Left ventricle myocardium inferior (tissue), 1 donor: ENCODE results near the gene LCP1. TPM values are rescaled to one million over a fixed set of nuclear protein-coding genes. Genes with fewer than 3 reads are reported as not detected.

Experiments used
- DNase-seq: peaks from one replicate; pipeline ENCODE4 v3.0.0-alpha.2; 2020
- H3K27ac ChIP-seq: fragments of 200-600 bp; replicated peaks from 2 replicates; pipeline ENCODE4 v1.8.0; 2021
- H3K27me3 ChIP-seq: fragments of 200-600 bp; 2 replicates; pipeline ENCODE4 v1.8.0; 2021; ENCODE audit warnings: low read depth
- H3K36me3 ChIP-seq: fragments of 200-600 bp; 2 replicates; pipeline ENCODE4 v1.8.0; 2021
- H3K4me1 ChIP-seq: fragments of 200-600 bp; 2 replicates; pipeline ENCODE4 v1.8.0; 2021
- H3K4me3 ChIP-seq: fragments of 200-600 bp; 2 replicates; pipeline ENCODE4 v1.8.0; 2021; ENCODE audit warnings: mild to moderate bottlenecking, moderate library complexity
- H3K9me3 ChIP-seq: fragments of 200-600 bp; replicated peaks from 2 replicates; pipeline ENCODE4 v1.8.0; 2021
- intact Hi-C: fragments of 100-400 bp; cut with micrococcal nuclease; formaldehyde crosslinking; loops from one replicate; pipeline ENCODE4 v1.11.0; 2022
- total RNA-seq: library from RNA; stranded (reverse); fragmentation: NEBNext Ultra II Directional; extraction: Animal tissue kit (Norgen Biotek cat#: 25700); gene quantifications from one replicate; pipeline ENCODE4 v1.2.1, GENCODE V29; 2021
- TF ChIP-seq, protein P1 (sequence below): fragments of 200-600 bp; IDR thresholded peaks from 2 replicates; pipeline ENCODE4 v1.8.0; 2021; ENCODE audit warnings: antibody characterized with exemption, mild to moderate bottlenecking, borderline replicate concordance
- donor health status: DM: no; HTN: yes; CAD: no; lungs with severe emphysema.

The LCP1 gene
- total RNA-seq, 1 donor from 2014 or later = 14.1 TPM

DNA sequence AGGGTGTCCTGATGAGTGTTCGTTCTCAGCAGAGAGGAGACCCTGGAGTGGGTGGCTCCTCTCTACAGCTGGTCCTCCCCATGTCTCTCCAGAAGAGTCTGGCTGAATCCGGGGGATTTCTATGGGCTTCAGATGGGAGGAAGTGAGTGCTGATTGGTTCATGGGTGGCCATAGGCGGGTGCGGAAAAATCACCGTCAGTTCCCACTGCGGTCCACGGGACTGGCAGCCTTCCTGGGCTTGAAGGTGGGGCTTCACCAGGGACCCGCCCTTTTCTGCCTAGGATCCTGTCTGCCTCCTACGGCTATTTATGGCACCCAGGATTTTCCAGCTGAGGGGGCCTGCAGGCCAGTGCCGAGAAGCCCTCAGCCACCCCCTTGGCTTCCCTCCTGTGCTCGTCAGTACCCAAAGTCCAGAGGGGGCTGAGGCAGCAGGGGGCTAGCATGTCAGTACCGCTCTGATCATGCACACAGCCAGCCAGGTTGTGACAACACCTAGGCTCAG is 95.5 kb downstream of the LCP1 start:
- no peaks in the 10 kb centered on the region for H3K4me1 ChIP-seq
- no peaks in the 10 kb centered on the region for H3K36me3 ChIP-seq
- H3K27ac ChIP-seq = no peak overlapping the region
- H3K27me3 ChIP-seq = no peaks in the 10 kb centered on the region
- TF ChIP-seq, protein P1, sequence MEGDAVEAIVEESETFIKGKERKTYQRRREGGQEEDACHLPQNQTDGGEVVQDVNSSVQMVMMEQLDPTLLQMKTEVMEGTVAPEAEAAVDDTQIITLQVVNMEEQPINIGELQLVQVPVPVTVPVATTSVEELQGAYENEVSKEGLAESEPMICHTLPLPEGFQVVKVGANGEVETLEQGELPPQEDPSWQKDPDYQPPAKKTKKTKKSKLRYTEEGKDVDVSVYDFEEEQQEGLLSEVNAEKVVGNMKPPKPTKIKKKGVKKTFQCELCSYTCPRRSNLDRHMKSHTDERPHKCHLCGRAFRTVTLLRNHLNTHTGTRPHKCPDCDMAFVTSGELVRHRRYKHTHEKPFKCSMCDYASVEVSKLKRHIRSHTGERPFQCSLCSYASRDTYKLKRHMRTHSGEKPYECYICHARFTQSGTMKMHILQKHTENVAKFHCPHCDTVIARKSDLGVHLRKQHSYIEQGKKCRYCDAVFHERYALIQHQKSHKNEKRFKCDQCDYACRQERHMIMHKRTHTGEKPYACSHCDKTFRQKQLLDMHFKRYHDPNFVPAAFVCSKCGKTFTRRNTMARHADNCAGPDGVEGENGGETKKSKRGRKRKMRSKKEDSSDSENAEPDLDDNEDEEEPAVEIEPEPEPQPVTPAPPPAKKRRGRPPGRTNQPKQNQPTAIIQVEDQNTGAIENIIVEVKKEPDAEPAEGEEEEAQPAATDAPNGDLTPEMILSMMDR = no peak
- no peaks in the 10 kb centered on the region for H3K9me3 ChIP-seq
- intact Hi-C loops = no loop called here
- no peak overlapping the region for H3K4me3 ChIP-seq
- DNase-seq = no peak

DNA sequence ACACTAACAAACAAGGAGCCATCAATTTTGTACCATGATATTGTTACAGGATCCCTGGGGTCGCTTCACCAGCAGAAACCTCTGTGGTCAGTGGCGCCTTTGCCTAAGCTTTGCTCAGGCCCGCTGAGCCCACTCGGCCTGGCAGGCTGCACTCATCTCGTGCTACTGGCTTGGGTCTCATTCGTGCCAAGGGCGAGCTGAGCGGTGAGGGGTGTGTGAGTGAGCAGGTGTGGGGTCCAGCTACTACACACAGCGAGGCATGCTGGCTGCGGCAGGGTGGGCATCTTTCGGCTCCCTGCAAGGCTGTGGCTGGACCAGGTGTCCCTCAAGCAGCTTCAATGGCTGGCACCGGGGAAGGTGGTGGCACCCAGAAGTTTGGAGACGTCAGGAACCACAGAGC is 96.2 kb downstream of the LCP1 start:
- Histone ChIP-seq H3K4me1 (no peaks in the 10 kb centered on the region), H3K36me3 (no peaks in the 10 kb centered on the region), H3K27me3 (no peaks in the 10 kb centered on the region), H3K9me3 (no peaks in the 10 kb centered on the region), H3K4me3 (no peak overlapping the region), H3K27ac (no peak overlapping the region)
- intact Hi-C loops = no loop called here
- no peak for DNase-seq
- TF ChIP-seq, protein P1 = no peak

DNA sequence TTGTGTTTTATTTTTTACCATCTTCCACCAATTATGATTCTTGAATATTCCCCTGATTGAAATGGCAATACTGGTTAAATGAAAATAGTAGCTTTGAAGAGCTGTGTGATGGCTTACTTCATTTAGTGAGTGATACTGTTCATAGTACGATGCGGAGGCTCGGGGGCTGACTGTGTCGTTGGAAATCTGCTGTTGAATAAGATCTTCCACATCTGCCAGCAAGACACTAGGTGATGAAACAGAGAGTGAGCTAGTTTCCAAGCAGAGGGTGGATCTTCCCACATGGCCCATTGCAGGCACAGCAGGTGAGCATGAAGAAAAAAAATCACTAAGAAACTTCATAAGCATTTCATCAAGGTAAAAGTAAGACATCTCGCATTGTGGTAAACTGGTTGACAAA is 99.7 kb downstream of the LCP1 start:
- intact Hi-C loops = no loop called here
- no peak for DNase-seq
- Histone ChIP-seq H3K27ac (no peak overlapping the region), H3K36me3 (no peaks in the 10 kb centered on the region), H3K4me1 (no peaks in the 10 kb centered on the region), H3K27me3 (no peaks in the 10 kb centered on the region), H3K9me3 (no peaks in the 10 kb centered on the region), H3K4me3 (no peak overlapping the region)
- TF ChIP-seq, protein P1 = no peak

DNA sequence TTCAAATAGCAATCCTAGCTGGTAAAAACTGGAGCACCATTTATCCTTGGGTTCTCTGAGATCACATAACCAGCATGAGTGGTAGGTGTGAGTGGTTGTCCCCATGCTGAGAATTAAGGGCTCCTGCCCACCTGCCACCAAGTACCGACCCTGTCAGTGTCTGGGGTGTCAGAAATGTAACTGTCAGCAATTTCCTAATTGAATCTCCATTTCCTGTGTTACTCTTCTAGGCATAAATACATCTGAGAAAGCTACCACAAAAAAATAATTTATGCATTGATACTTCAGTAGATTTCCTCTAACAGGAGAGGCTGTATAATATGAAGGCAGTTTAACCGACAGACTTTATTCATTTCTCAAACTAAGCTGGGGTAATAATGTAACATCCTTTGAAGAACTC is 102.2 kb downstream of the LCP1 start:
- H3K4me3 ChIP-seq = no peak overlapping the region
- no peaks in the 10 kb centered on the region for H3K4me1 ChIP-seq
- TF ChIP-seq, protein P1 = no peak
- no peak for DNase-seq
- no peaks in the 10 kb centered on the region for H3K36me3 ChIP-seq
- H3K27me3 ChIP-seq = no peaks in the 10 kb centered on the region
- no peaks in the 10 kb centered on the region for H3K9me3 ChIP-seq
- intact Hi-C loops = no loop called here
- H3K27ac ChIP-seq = no peak overlapping the region

DNA sequence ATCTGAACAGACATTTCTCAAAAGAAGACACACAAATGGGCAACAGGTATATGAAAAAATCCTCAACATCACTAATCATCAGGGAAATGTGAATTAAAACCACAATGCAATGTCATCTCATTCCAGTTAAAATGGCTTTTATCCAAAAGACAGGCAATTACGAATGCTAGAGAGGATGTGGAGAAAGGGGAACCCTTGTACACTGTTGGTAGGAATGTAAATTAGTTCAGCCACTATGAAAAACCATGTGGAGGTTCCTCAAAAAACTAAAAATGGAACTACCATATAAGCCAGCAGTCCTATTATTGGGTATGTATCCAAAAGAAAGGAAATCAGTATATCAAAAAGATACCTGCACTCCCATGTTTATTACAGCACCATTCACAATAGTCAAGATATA is 104.7 kb downstream of the LCP1 start:
- Histone ChIP-seq H3K27ac (no peak overlapping the region), H3K4me3 (no peak overlapping the region), H3K9me3 (no peaks in the 10 kb centered on the region), H3K4me1 (no peaks in the 10 kb centered on the region), H3K27me3 (no peaks in the 10 kb centered on the region), H3K36me3 (no peaks in the 10 kb centered on the region)
- no peak for DNase-seq
- TF ChIP-seq, protein P1 = no peak
- intact Hi-C loops = no loop called here

DNA sequence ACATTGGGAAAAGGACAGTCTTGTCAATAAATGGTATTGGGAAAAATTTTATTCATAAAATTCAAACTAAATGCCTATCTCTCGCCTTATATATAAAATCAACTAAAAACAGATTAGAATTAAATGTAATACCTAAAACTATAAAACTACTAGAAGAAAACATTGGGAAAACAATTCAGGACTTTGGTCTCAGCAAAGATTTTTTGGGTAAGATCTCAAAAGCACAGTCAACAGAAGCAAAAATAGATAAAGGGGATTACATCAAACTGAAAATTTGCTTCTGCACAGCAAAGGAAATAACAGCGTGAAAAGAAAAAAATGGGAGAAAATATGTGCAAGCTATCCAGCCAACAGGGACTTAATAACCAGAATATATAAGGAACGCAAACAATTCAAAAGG is 105.2 kb downstream of the LCP1 start:
- Histone ChIP-seq H3K9me3 (no peaks in the 10 kb centered on the region), H3K4me1 (no peaks in the 10 kb centered on the region), H3K4me3 (no peak overlapping the region), H3K27me3 (no peaks in the 10 kb centered on the region), H3K36me3 (no peaks in the 10 kb centered on the region), H3K27ac (no peak overlapping the region)
- intact Hi-C loops = no loop called here
- DNase-seq = no peak
- TF ChIP-seq, protein P1 = no peak
